ENCODE results near the gene SERPINB6. TPM values are rescaled to one million over a fixed set of nuclear protein-coding genes. Genes with fewer than 3 reads are reported as not detected.

Gene SERPINB6
- polyA plus RNA-seq, 1 donor (not counting 4 experiments of a cell fraction or from before 2014, with no cell fraction given), result 66.4 TPM

- peak overlapping the region; percentile 95 for H2AFZ ChIP-seq (ENCODE audit: control insufficient read depth, low read length)
- peak overlapping the region; percentile 89 for H3K9ac ChIP-seq (ENCODE audit: control insufficient read depth, extremely low read depth, insufficient read depth, low read length)
- no peaks in the 10 kb centered on the region for H3K9me3 ChIP-seq (ENCODE audit: control insufficient read depth, low read depth, low read length)
- DNase-seq (ENCODE audit: low read depth, low spot score) (no peak), FAIRE-seq (no peak)
- H3K9me1 ChIP-seq (ENCODE audit: control insufficient read depth, extremely low read depth, insufficient read depth, low read length), result peaks cover 2% of the 10 kb centered on the region
- no peaks in the 10 kb centered on the region for H4K20me1 ChIP-seq (ENCODE audit: control insufficient read depth, extremely low read depth, insufficient read depth, low read length)
- H3K79me2 ChIP-seq (ENCODE audit: control insufficient read depth, insufficient read depth, low read length), result no peaks in the 10 kb centered on the region
- H3K4me1 ChIP-seq (ENCODE audit: control insufficient read depth, extremely low read depth, insufficient read depth, low read length), result peaks cover 33% of the 10 kb centered on the region
- H3K27ac ChIP-seq (ENCODE audit: control insufficient read depth, insufficient read depth, low read length), result peak overlapping the region; percentile 98
- no peaks in the 10 kb centered on the region for H3K27me3 ChIP-seq (ENCODE audit: control insufficient read depth, extremely low read depth, insufficient read depth, low read length)
- H3K4me3 ChIP-seq (ENCODE audit: control insufficient read depth in 2 of 3, extremely low read depth in 1 of 3, insufficient read depth in 2 of 3, low read depth in 1 of 3, low read length in 3 of 3), result peak overlapping the region; percentile 52 to 91 (median 69)
- dilution Hi-C loops (cut with MboI; ENCODE audit: extremely low pct_ligation_motif_present, low sequenced_read_pairs), result no loop called here
- H3K36me3 ChIP-seq (ENCODE audit: control insufficient read depth in 2 of 2, extremely low read depth in 1 of 2, insufficient read depth in 2 of 2, low read length in 2 of 2), result no peaks in the 10 kb centered on the region
- TF ChIP-seq EZH2 (IDR thresholded peaks at IDR 0.05; ENCODE audit: low read length), result no peak
- TF ChIP-seq CTCF (optimal IDR thresholded peaks at IDR 0.05 in 1 of 3, IDR thresholded peaks at IDR 0.05 in 1 of 3, conservative IDR thresholded peaks at IDR 0.05 in 1 of 3; ENCODE audit: extremely low read depth in 1 of 3, insufficient read depth in 2 of 3, low read length in 3 of 3), result peak; percentile 36 to 86 (median 81)
- H3K4me2 ChIP-seq (ENCODE audit: control insufficient read depth, extremely low read depth, insufficient read depth, low read depth, low read length), result peak overlapping the region; percentile 84
Measured at GRCh38 chr6:2988426-2989331, 17.3 kb upstream of the SERPINB6 start.

- dilution Hi-C loops (cut with MboI; ENCODE audit: extremely low pct_ligation_motif_present, low sequenced_read_pairs), result no loop called here
- no peak for TF ChIP-seq EZH2 (IDR thresholded peaks at IDR 0.05; ENCODE audit: low read length)
- no peak for TF ChIP-seq CTCF (optimal IDR thresholded peaks at IDR 0.05 in 1 of 3, IDR thresholded peaks at IDR 0.05 in 1 of 3, conservative IDR thresholded peaks at IDR 0.05 in 1 of 3; ENCODE audit: extremely low read depth in 1 of 3, insufficient read depth in 2 of 3, low read length in 3 of 3)
- Histone ChIP-seq H3K9me3 (ENCODE audit: control insufficient read depth, low read depth, low read length) (no peaks in the 10 kb centered on the region), H3K9ac (ENCODE audit: control insufficient read depth, extremely low read depth, insufficient read depth, low read length) (peak overlapping the region; percentile 89), H3K36me3 (ENCODE audit: control insufficient read depth in 2 of 2, extremely low read depth in 1 of 2, insufficient read depth in 2 of 2, low read length in 2 of 2) (no peaks in the 10 kb centered on the region), H3K79me2 (ENCODE audit: control insufficient read depth, insufficient read depth, low read length) (no peaks in the 10 kb centered on the region), H3K4me1 (ENCODE audit: control insufficient read depth, extremely low read depth, insufficient read depth, low read length) (peaks cover 33% of the 10 kb centered on the region), H2AFZ (ENCODE audit: control insufficient read depth, low read length) (peak overlapping the region; percentile 95), H3K4me3 (ENCODE audit: control insufficient read depth in 2 of 3, extremely low read depth in 1 of 3, insufficient read depth in 2 of 3, low read depth in 1 of 3, low read length in 3 of 3) (peak overlapping the region; percentile 52 to 91 (median 69)), H3K27ac (ENCODE audit: control insufficient read depth, insufficient read depth, low read length) (peak overlapping the region; percentile 98), H3K27me3 (ENCODE audit: control insufficient read depth, extremely low read depth, insufficient read depth, low read length) (no peaks in the 10 kb centered on the region), H4K20me1 (ENCODE audit: control insufficient read depth, extremely low read depth, insufficient read depth, low read length) (no peaks in the 10 kb centered on the region), H3K9me1 (ENCODE audit: control insufficient read depth, extremely low read depth, insufficient read depth, low read length) (peaks cover 2% of the 10 kb centered on the region), H3K4me2 (ENCODE audit: control insufficient read depth, extremely low read depth, insufficient read depth, low read depth, low read length) (peak overlapping the region; percentile 84)
- DNase-seq (ENCODE audit: low read depth, low spot score) (no peak), FAIRE-seq (no peak)
Measured at GRCh38 chr6:2988094-2988425, 16.7 kb upstream of the SERPINB6 start.
